GM13977 (cell line): ENCODE measurements around the gene PTPRU.
"Not testable (repeated sequence)": the region's sequence is repeated elsewhere in the genome, so short reads cannot be mapped to it uniquely, and the experiment has no call there.

Experiments
- DNase-seq: peaks from one replicate; pipeline ENCODE4 v3.0.0; 2012; ENCODE audit warnings: low spot score
- CTCF ChIP-seq: IDR thresholded peaks from 2 replicates; pipeline ENCODE4 v1.5.1; 2012; ENCODE audit warnings: mild to moderate bottlenecking, control low read depth; ENCODE audit not compliant: insufficient read depth; ENCODE audit errors: extremely low read depth, missing control alignments
- in situ Hi-C: fragments of 300-500 bp; cut with MboI; formaldehyde crosslinking; loops from one replicate; pipeline ENCODE4 v1.12.0; 2022; ENCODE audit warnings: low sequenced_read_pairs, low pct_unique_long_range_greater_than_20kb, mixed read lengths, inconsistent platforms; ENCODE audit not compliant: unreplicated experiment

PTPRU gene

GRCh38 chr1:29297450-29297849, 61.1 kb downstream of the PTPRU start:
- TF ChIP-seq CTCF, result no peak
- no peak for DNase-seq
- in situ Hi-C loops, result no loop called here

GRCh38 chr1:29298246-29298645, 61.9 kb downstream of the PTPRU start:
- in situ Hi-C loops, result no loop called here
- TF ChIP-seq CTCF, result no peak
- DNase-seq, result no peak

DNA sequence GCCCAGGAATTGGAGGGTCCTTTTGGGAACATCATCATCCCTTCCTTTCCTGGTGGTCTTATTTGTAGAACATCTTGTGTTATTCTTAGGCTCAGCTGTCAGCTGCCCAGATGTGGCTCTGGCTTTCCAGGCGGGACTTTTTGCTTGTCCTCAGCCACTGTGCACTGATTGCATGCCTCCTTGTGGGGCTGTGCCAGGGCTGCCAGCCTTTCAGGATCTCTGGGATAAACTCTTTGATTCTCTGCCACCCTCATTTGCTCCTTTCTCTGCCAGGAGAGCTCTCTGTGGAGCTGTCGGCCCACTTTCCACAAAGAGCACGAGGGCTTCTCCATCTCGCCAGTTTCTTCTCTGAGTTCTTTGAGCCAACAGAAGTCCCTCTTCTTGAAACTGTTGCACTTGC, 63.1 kb downstream of the PTPRU start:
- in situ Hi-C loops, result no loop called here
- DNase-seq, result no peak
- no peak for TF ChIP-seq CTCF

DNA sequence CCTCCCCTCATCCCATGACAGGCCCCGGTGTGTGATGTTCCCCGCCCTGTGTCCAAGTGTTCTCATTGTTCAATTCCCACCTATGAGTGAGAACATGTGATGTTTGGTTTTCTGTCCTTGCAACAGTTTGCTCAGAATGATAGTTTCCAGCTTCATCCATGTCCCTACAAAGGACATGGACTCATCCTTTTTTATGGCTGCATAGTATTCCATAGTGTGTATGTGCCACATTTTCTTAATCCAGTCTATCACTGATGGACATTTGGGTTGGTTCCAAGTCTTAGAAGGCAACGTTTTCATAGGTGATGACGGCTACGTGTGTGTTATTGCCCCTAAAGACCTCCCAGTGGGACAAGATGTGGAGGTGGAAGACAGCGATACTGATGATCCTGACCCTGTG, 65.4 kb downstream of the PTPRU start:
- in situ Hi-C loops, DNase-seq: not testable (repeated sequence)

GRCh38 chr1:29303201-29304024, 67.1 kb downstream of the PTPRU start:
- in situ Hi-C loops, result no loop called here
- no peak for DNase-seq
- no peak for TF ChIP-seq CTCF

DNA sequence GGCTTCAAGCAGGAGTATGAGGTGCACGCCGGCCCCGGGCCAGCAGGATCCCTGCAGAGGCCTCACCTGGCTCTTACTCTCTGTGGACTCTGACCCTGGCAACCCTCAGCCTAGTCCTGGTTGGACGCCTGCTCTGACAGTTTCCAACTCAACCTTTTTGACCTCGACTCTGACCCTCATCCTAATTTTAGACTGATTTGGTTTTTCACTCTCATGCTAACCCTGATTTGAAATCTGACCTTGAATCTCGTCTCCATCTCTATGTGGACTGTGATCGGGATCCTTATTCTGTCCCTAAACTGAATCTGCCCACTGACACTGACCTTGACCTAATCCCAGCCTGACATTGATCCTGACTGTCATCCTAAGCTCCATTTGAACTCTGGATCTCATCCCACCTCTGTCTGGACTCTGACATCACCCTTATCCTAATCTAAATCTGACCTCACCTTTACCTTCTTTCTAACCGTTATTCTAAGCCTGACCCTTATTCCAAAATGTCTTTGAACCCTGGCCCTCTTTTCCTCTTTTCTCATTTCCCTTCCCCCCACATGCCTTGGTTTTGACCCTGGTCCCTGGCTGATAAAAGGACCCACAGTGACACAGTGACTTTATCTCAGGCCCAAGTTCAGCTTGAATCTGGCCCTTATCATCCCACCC, 67.8 kb downstream of the PTPRU start:
- TF ChIP-seq CTCF, result no peak
- in situ Hi-C loops, result no loop called here
- DNase-seq, result no peak

DNA sequence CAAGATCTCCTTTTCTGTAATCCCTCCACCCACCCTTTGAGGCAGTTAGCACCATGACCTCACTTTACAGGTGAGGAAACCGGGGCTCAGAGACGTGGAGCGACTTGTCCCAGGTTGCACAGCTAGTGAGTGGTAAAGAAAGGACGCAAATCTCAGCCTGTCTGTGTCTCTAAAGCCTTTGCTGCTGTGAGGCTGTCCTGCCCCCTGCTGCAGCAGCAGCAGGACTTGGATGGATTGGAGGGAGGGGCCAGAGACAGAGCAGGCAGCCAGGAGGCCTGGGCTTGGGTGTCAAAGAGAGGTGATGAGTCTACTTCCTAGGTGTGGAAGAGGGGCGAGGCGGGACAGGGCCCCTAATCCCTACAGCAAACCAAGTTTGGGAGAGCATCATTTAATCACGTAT, 69.6 kb downstream of the PTPRU start:
- in situ Hi-C loops, result no loop called here
- TF ChIP-seq CTCF, result no peak

More for the DNA sequence above, 69.6 kb downstream of the PTPRU start:
- no peak for DNase-seq
